ENCODE data around the gene SPG21. TPM values are rescaled to one million over a fixed set of nuclear protein-coding genes. Genes with fewer than 3 reads are reported as not detected.

Gene SPG21
- total RNA-seq, 1 experiment from 2014 or later: 53.0 TPM

- no peaks in the 10 kb centered on the region for H3K9me2 ChIP-seq (replicated peaks; ENCODE audit: low read length)
- no peak overlapping the region for H3K9ac ChIP-seq (ENCODE audit: low read length)
- no peaks in the 10 kb centered on the region for H4K20me1 ChIP-seq (ENCODE audit: low read length)
- no peaks in the 10 kb centered on the region for H3F3A ChIP-seq (ENCODE audit: low read length, unreplicated experiment)
- ChIA-PET POLR2A (ENCODE audit: unreplicated experiment) (interaction anchor here (0.5 kb wide), 1 partner anchor 115 kb away, joined by 4 read pairs; no protein-coding TSS in a partner anchor), CTCF (no interaction called here)
- H3K36me3 ChIP-seq (ENCODE audit: low read depth, low read length): no peaks in the 10 kb centered on the region
- intact Hi-C loops (cut with micrococcal nuclease): no loop called here
- H3K79me2 ChIP-seq (ENCODE audit: low read length): no peaks in the 10 kb centered on the region
- DNase-seq: no peak
- no peaks in the 10 kb centered on the region for H3K27me3 ChIP-seq (ENCODE audit: low read length)
- no peak overlapping the region for H3K27ac ChIP-seq (ENCODE audit: low read length)
- H2AFZ ChIP-seq (ENCODE audit: low read length): no peak overlapping the region
- H3K4me1 ChIP-seq (ENCODE audit: insufficient read depth, low read length): no peaks in the 10 kb centered on the region
- no peak overlapping the region for H3K4me3 ChIP-seq (ENCODE audit: low read length)
- no peaks in the 10 kb centered on the region for H3K9me3 ChIP-seq (ENCODE audit: low read length)
- ATAC-seq: no peak
- H3K4me2 ChIP-seq (ENCODE audit: low read length): no peak overlapping the region
- BruUV-seq (replicated peaks): no TSS peak
- TF ChIP-seq CTCF (conservative IDR thresholded peaks at IDR 0.05; ENCODE audit: low read depth, low read length): no peak
- TF ChIP-seq EZH2phosphoT487 (IDR thresholded peaks at IDR 0.05; ENCODE audit: borderline replicate concordance, low read length): no peak
- TF ChIP-seq EZH2 (IDR thresholded peaks at IDR 0.05; ENCODE audit: low read length, unreplicated experiment): no peak
These were observed 42.5 kb downstream of the SPG21 start for GRCh38 chr15:64947211-64947610.

- H3K4me3 ChIP-seq (ENCODE audit: low read length): no peak overlapping the region
- H3K27me3 ChIP-seq (ENCODE audit: low read length): no peaks in the 10 kb centered on the region
- intact Hi-C loops (cut with micrococcal nuclease): no loop called here
- DNase-seq: no peak
- H3K79me2 ChIP-seq (ENCODE audit: low read length): no peaks in the 10 kb centered on the region
- TF ChIP-seq CTCF (conservative IDR thresholded peaks at IDR 0.05; ENCODE audit: low read depth, low read length) (no peak), EZH2phosphoT487 (IDR thresholded peaks at IDR 0.05; ENCODE audit: borderline replicate concordance, low read length) (no peak)
- no peak overlapping the region for H3K27ac ChIP-seq (ENCODE audit: low read length)
- H3K9me2 ChIP-seq (replicated peaks; ENCODE audit: low read length): no peaks in the 10 kb centered on the region
- no peaks in the 10 kb centered on the region for H3F3A ChIP-seq (ENCODE audit: low read length, unreplicated experiment)
- no peaks in the 10 kb centered on the region for H3K9me3 ChIP-seq (ENCODE audit: low read length)
- H3K4me1 ChIP-seq (ENCODE audit: insufficient read depth, low read length): no peaks in the 10 kb centered on the region
- no peak overlapping the region for H3K9ac ChIP-seq (ENCODE audit: low read length)
- CTCF ChIA-PET: no interaction called here
- H3K4me2 ChIP-seq (ENCODE audit: low read length): no peak overlapping the region
- H2AFZ ChIP-seq (ENCODE audit: low read length): no peak overlapping the region
- BruUV-seq (replicated peaks): no TSS peak
- no peak for ATAC-seq
- H3K36me3 ChIP-seq (ENCODE audit: low read depth, low read length): no peaks in the 10 kb centered on the region
- H4K20me1 ChIP-seq (ENCODE audit: low read length): no peaks in the 10 kb centered on the region
- POLR2A ChIA-PET (ENCODE audit: unreplicated experiment): no interaction called here
These were observed 44.8 kb downstream of the SPG21 start for GRCh38 chr15:64944961-64945360.

GRCh38 chr15:64943512-64944225 lies 46.0 kb downstream of the SPG21 start:
- H4K20me1 ChIP-seq (ENCODE audit: low read length): no peaks in the 10 kb centered on the region
- H3K4me2 ChIP-seq (ENCODE audit: low read length): no peak overlapping the region
- intact Hi-C loops (cut with micrococcal nuclease): no loop called here
- H3K9ac ChIP-seq (ENCODE audit: low read length): no peak overlapping the region
- no peaks in the 10 kb centered on the region for H3K79me2 ChIP-seq (ENCODE audit: low read length)
- ATAC-seq: no peak
- no peaks in the 10 kb centered on the region for H3K27me3 ChIP-seq (ENCODE audit: low read length)
- no TSS peak for BruUV-seq (replicated peaks)
- H3F3A ChIP-seq (ENCODE audit: low read length, unreplicated experiment): no peaks in the 10 kb centered on the region
- no peak for TF ChIP-seq CTCF (conservative IDR thresholded peaks at IDR 0.05; ENCODE audit: low read depth, low read length)
- TF ChIP-seq EZH2 (IDR thresholded peaks at IDR 0.05; ENCODE audit: low read length, unreplicated experiment): no peak
- no peak for TF ChIP-seq EZH2phosphoT487 (IDR thresholded peaks at IDR 0.05; ENCODE audit: borderline replicate concordance, low read length)
- H3K9me3 ChIP-seq (ENCODE audit: low read length): no peaks in the 10 kb centered on the region
- H3K4me1 ChIP-seq (ENCODE audit: insufficient read depth, low read length): no peaks in the 10 kb centered on the region
- ChIA-PET POLR2A (ENCODE audit: unreplicated experiment) (no interaction called here), CTCF (interaction anchor here (0.5 kb wide), 1 partner anchor 67 kb away, joined by 6 read pairs; no protein-coding TSS in a partner anchor)
- H3K9me2 ChIP-seq (replicated peaks; ENCODE audit: low read length): no peaks in the 10 kb centered on the region
- no peak overlapping the region for H3K4me3 ChIP-seq (ENCODE audit: low read length)
- no peak overlapping the region for H2AFZ ChIP-seq (ENCODE audit: low read length)
- no peak for DNase-seq
- H3K36me3 ChIP-seq (ENCODE audit: low read depth, low read length): no peaks in the 10 kb centered on the region
- H3K27ac ChIP-seq (ENCODE audit: low read length): no peak overlapping the region

Measured in PC-3 (cell line).